T-helper 1 cell treated with Interleukin-12 subunit alpha and Interleukin-12 subunit beta and Interleukin-4 antibody, amounts not matched to agents 30 ng/mL and 1 ng/mL, for 36 hours (primary cell): Measurements from ENCODE around the gene USP6NL. TPM values are rescaled to one million over a fixed set of nuclear protein-coding genes. Genes with fewer than 3 reads are reported as not detected.
"Not testable (repeated sequence)": the region's sequence is repeated elsewhere in the genome, so short reads cannot be mapped to it uniquely, and the experiment has no call there.

Source experiments
- intact Hi-C: fragments of 100-400 bp; cut with micrococcal nuclease; formaldehyde crosslinking; loops from one replicate; pipeline ENCODE4 v1.15.1; 2024
- total RNA-seq: library from RNA; stranded (reverse); gene quantifications from 2 replicates; pipeline ENCODE4 v1.2.3, GENCODE V29; 2022

Gene USP6NL
- total RNA-seq, 1 donor from 2014 or later, result 0.56 TPM

GRCh38 chr10:11448545-11449244 is 162.8 kb downstream of the USP6NL start:
- intact Hi-C loops, result no loop called here

GRCh38 chr10:11448190-11448544 is 163.3 kb downstream of the USP6NL start:
- intact Hi-C loops, result no loop called here

GRCh38 chr10:11447586-11447985 is 163.9 kb downstream of the USP6NL start:
- intact Hi-C loops, result no loop called here

- intact Hi-C loops, result no loop called here
Measured at GRCh38 chr10:11446864-11447263, 164.6 kb downstream of the USP6NL start.

GRCh38 chr10:11446133-11446532 is 165.3 kb downstream of the USP6NL start:
- intact Hi-C loops, result no loop called here

GRCh38 chr10:11444531-11445228 is 166.8 kb downstream of the USP6NL start:
- intact Hi-C loops, result no loop called here

GRCh38 chr10:11444155-11444530 is 167.3 kb downstream of the USP6NL start:
- intact Hi-C loops, result no loop called here

- intact Hi-C loops, result no loop called here
Measured at GRCh38 chr10:11443468-11444154, 167.8 kb downstream of the USP6NL start.

GRCh38 chr10:11442001-11442773 is 169.3 kb downstream of the USP6NL start:
- intact Hi-C loops, result no loop called here

- intact Hi-C loops, result no loop called here
Measured at GRCh38 chr10:11441151-11441535, 170.3 kb downstream of the USP6NL start.

- intact Hi-C loops, result no loop called here
Measured at GRCh38 chr10:11440250-11441150, 170.9 kb downstream of the USP6NL start.

GRCh38 chr10:11439523-11440053 is 171.9 kb downstream of the USP6NL start:
- intact Hi-C loops, result no loop called here

GRCh38 chr10:11437391-11438142 is 173.9 kb downstream of the USP6NL start:
- intact Hi-C loops, result no loop called here

- intact Hi-C loops, result not testable (repeated sequence)
Measured at GRCh38 chr10:11436445-11436844, 175.0 kb downstream of the USP6NL start.

- intact Hi-C loops, result no loop called here
Measured at GRCh38 chr10:11435581-11435981, 175.9 kb downstream of the USP6NL start.

- intact Hi-C loops, result no loop called here
Measured at GRCh38 chr10:11434324-11434723, 177.1 kb downstream of the USP6NL start.

GRCh38 chr10:11433657-11434056 is 177.8 kb downstream of the USP6NL start:
- intact Hi-C loops, result no loop called here

GRCh38 chr10:11431216-11431555 is 180.3 kb downstream of the USP6NL start:
- intact Hi-C loops, result no loop called here

- intact Hi-C loops, result no loop called here
Measured at GRCh38 chr10:11430421-11431215, 180.8 kb downstream of the USP6NL start.
